C4-2B (cell line): ENCODE measurements around the gene TFIP11.

Source experiments
- ZFX ChIP-seq: fragments of 450-650 bp; IDR thresholded peaks from 2 replicates; pipeline ENCODE4 v1.6.1; 2017
- TF ChIP-seq, protein P1 (sequence below): fragments of 450-650 bp; conservative IDR thresholded peaks from 2 replicates; pipeline ENCODE4 v1.5.1; 2017; ENCODE audit warnings: mild to moderate bottlenecking

- TF ChIP-seq, protein P1, sequence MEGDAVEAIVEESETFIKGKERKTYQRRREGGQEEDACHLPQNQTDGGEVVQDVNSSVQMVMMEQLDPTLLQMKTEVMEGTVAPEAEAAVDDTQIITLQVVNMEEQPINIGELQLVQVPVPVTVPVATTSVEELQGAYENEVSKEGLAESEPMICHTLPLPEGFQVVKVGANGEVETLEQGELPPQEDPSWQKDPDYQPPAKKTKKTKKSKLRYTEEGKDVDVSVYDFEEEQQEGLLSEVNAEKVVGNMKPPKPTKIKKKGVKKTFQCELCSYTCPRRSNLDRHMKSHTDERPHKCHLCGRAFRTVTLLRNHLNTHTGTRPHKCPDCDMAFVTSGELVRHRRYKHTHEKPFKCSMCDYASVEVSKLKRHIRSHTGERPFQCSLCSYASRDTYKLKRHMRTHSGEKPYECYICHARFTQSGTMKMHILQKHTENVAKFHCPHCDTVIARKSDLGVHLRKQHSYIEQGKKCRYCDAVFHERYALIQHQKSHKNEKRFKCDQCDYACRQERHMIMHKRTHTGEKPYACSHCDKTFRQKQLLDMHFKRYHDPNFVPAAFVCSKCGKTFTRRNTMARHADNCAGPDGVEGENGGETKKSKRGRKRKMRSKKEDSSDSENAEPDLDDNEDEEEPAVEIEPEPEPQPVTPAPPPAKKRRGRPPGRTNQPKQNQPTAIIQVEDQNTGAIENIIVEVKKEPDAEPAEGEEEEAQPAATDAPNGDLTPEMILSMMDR: no peak
- no peak for TF ChIP-seq ZFX
Observed at GRCh38 chr22:26529345-26529744, 17.1 kb upstream of the TFIP11 start.
